CD4-positive, CD25-positive, alpha-beta regulatory T cell (primary cell): ENCODE data around the gene DCAF8L2. TPM values are rescaled to one million over a fixed set of nuclear protein-coding genes. Genes with fewer than 3 reads are reported as not detected.

Experiments
- ATAC-seq, 2 donors: fragments of 150-1000 bp; cut with Tn5 transposase; one replicate each; pipeline ENCODE4 v1.10.0; 2021; ENCODE audit warnings: low read depth in 2 of 2, moderate number of reproducible peaks in 2 of 2, moderate library complexity in 1 of 2
- DNase-seq, 3 donors: peaks; one replicate each; pipeline versions ENCODE4 v3.0.0 to v3.0.0-alpha.2; 2012 to 2022; ENCODE audit warnings: mixed read lengths in 1 of 3
- H3K27ac ChIP-seq: one replicate; pipeline ENCODE4 v1.7.0; 2013; ENCODE audit warnings: mild to moderate bottlenecking, low read length; ENCODE audit not compliant: insufficient read depth, poor library complexity, severe bottlenecking
- H3K27me3 ChIP-seq: one replicate; pipeline ENCODE4 v1.7.0; 2013; ENCODE audit warnings: low read length; ENCODE audit not compliant: control insufficient read depth, insufficient read depth
- H3K36me3 ChIP-seq: one replicate; pipeline ENCODE4 v1.7.0; 2013; ENCODE audit warnings: mild to moderate bottlenecking, low read length, moderate library complexity; ENCODE audit not compliant: control insufficient read depth, insufficient read depth
- H3K4me1 ChIP-seq: 2 replicates; pipeline ENCODE4 v1.7.0; 2013; ENCODE audit warnings: mild to moderate bottlenecking, low read length; ENCODE audit not compliant: insufficient read depth, control insufficient read depth, poor library complexity, severe bottlenecking
- H3K4me3 ChIP-seq: one replicate; pipeline ENCODE4 v1.7.0; 2013; ENCODE audit warnings: low read depth, mild to moderate bottlenecking, low read length, moderate library complexity
- H3K9me3 ChIP-seq, 2 experiments: 1 replicate in 1 of 2; 2 replicates in 1 of 2; pipeline ENCODE4 v1.7.0; 2013; ENCODE audit warnings: low read length in 2 of 2, mild to moderate bottlenecking in 1 of 2, moderate library complexity in 1 of 2; ENCODE audit not compliant: control insufficient read depth in 2 of 2
- H3K27ac Mint-ChIP-seq, 3 donors: one replicate each; pipeline ENCODE4 v1.8.0; 2020 to 2022; ENCODE audit warnings: mild to moderate bottlenecking in 3 of 3, mixed read lengths in 3 of 3, moderate library complexity in 2 of 3
- H3K27me3 Mint-ChIP-seq: one replicate; pipeline ENCODE4 v1.8.0; 2022; ENCODE audit warnings: mild to moderate bottlenecking, mixed read lengths
- H3K36me3 Mint-ChIP-seq: one replicate; pipeline ENCODE4 v1.8.0; 2020; ENCODE audit warnings: mixed read lengths
- H3K4me1 Mint-ChIP-seq, 4 donors: one replicate each; pipeline ENCODE4 v1.8.0; 2020 to 2022; ENCODE audit warnings: mixed read lengths in 4 of 4, mild to moderate bottlenecking in 1 of 4
- H3K4me3 Mint-ChIP-seq, 4 donors: one replicate each; pipeline ENCODE4 v1.8.0; 2020 to 2022; ENCODE audit warnings: mild to moderate bottlenecking in 4 of 4, mixed read lengths in 4 of 4, moderate library complexity in 3 of 4
- H3K9me3 Mint-ChIP-seq, 7 donors: one replicate each; pipeline ENCODE4 v1.8.0; 2020 to 2022; ENCODE audit warnings: mixed read lengths in 7 of 7, mild to moderate bottlenecking in 3 of 7, moderate library complexity in 2 of 7
- polyA plus RNA-seq, 4 donors: library from polyadenylated mRNA; unstranded; fragments of 300-500 nt; fragmentation: Illumina TruSeq; gene quantifications; one replicate each; pipeline ENCODE4 v1.2.3, GENCODE V29; 2021
- total RNA-seq: library from RNA; stranded (reverse); gene quantifications from one replicate; pipeline ENCODE4 v1.2.3, GENCODE V29; 2022

DCAF8L2 gene
- total and polyA plus RNA-seq, 5 donors from 2014 or later = not detected

DNA sequence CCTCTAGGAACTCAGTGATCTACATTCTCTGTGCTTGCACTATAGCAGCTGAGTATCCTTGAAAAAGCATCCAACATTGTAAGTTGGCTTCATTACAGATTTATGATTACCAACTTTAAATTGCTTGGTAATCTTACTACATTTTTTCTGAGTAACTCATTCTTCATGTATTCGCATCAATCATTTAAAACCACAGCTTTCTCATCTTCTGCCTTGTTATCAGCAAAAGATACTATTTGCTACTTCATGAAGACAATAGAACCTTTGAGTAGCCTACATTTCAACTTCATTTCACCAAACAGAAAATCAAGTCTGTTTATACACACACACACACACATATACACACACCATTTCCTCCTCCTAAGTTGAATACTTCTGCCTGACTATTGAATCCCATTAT, 6.2 kb upstream of the DCAF8L2 start:
- no peak overlapping the region for H3K4me3 Mint-ChIP-seq
- ATAC-seq = no peak
- H3K27me3 Mint-ChIP-seq = no peaks in the 10 kb centered on the region

GRCh38 chrX:27591938-27592337, 1.8 kb downstream of the DCAF8L2 start:
- Mint-ChIP-seq H3K9me3 (peaks cover 0 to 6% (median 0%) of the 10 kb centered on the region in 7 donors), H3K27ac (no peak overlapping the region), H3K4me3 (no peak overlapping the region), H3K27me3 (no peaks in the 10 kb centered on the region), H3K4me1 (no peaks in the 10 kb centered on the region), H3K36me3 (no peaks in the 10 kb centered on the region)
- no peak for DNase-seq
- ATAC-seq = no peak
- H3K4me1 ChIP-seq = no peaks in the 10 kb centered on the region
- no peaks in the 10 kb centered on the region for H3K36me3 ChIP-seq
- no peaks in the 10 kb centered on the region for H3K9me3 ChIP-seq
- no peak overlapping the region for H3K27ac ChIP-seq
- no peak overlapping the region for H3K4me3 ChIP-seq
- no peaks in the 10 kb centered on the region for H3K27me3 ChIP-seq

More for the DNA sequence above, 6.2 kb upstream of the DCAF8L2 start:
- no peak for DNase-seq
- Histone ChIP-seq H3K4me3 (no peak overlapping the region), H3K4me1 (no peaks in the 10 kb centered on the region), H3K27me3 (no peaks in the 10 kb centered on the region), H3K9me3 (no peaks in the 10 kb centered on the region), H3K27ac (no peak overlapping the region), H3K36me3 (no peaks in the 10 kb centered on the region)
- H3K27ac Mint-ChIP-seq = no peak overlapping the region
- H3K36me3 Mint-ChIP-seq = no peaks in the 10 kb centered on the region
- no peaks in the 10 kb centered on the region for H3K4me1 Mint-ChIP-seq
- H3K9me3 Mint-ChIP-seq = peaks cover 0 to 9% (median 4%) of the 10 kb centered on the region in 7 donors

DNA sequence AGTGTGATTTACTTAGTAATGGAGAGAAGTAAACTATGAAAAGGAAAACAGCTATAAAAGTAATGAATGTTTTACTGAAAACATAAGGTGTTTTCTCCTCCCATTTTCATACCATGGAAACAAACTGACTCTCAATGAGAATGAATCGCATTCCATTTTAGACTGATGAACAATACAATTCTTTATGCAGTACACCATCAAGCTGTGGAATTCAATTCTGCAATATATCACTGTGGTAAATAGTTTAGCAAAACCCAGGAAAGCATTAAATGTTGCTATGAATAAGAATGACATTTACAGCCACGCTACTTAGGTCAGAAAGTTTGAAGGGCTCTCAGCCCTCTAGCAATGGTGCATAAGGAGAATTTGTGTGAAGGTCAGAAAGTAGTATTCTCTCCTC, 7.4 kb downstream of the DCAF8L2 start:
- Histone ChIP-seq H3K4me1 (no peaks in the 10 kb centered on the region), H3K27ac (no peak overlapping the region), H3K36me3 (no peaks in the 10 kb centered on the region), H3K27me3 (no peaks in the 10 kb centered on the region), H3K4me3 (no peak overlapping the region), H3K9me3 (no peaks in the 10 kb centered on the region)
- H3K4me3 Mint-ChIP-seq = no peak overlapping the region
- ATAC-seq (no peak), DNase-seq (no peak)
- no peaks in the 10 kb centered on the region for H3K36me3 Mint-ChIP-seq
- no peaks in the 10 kb centered on the region for H3K27me3 Mint-ChIP-seq
- H3K27ac Mint-ChIP-seq = no peak overlapping the region
- no peaks in the 10 kb centered on the region for H3K4me1 Mint-ChIP-seq
- H3K9me3 Mint-ChIP-seq = peaks cover 0 to 6% (median 0%) of the 10 kb centered on the region in 7 donors

- Mint-ChIP-seq H3K36me3 (no peaks in the 10 kb centered on the region), H3K27ac (no peak overlapping the region), H3K4me1 (no peaks in the 10 kb centered on the region), H3K27me3 (no peaks in the 10 kb centered on the region), H3K4me3 (no peak overlapping the region), H3K9me3 (peaks cover 0 to 4% (median 0%) of the 10 kb centered on the region in 7 donors)
- H3K9me3 ChIP-seq = no peaks in the 10 kb centered on the region
- DNase-seq = no peak
- H3K4me3 ChIP-seq = no peak overlapping the region
- H3K27me3 ChIP-seq = no peaks in the 10 kb centered on the region
- no peaks in the 10 kb centered on the region for H3K4me1 ChIP-seq
- no peak overlapping the region for H3K27ac ChIP-seq
- no peaks in the 10 kb centered on the region for H3K36me3 ChIP-seq
- ATAC-seq = no peak
Observed at GRCh38 chrX:27598312-27598711, 8.2 kb downstream of the DCAF8L2 start.

DNA sequence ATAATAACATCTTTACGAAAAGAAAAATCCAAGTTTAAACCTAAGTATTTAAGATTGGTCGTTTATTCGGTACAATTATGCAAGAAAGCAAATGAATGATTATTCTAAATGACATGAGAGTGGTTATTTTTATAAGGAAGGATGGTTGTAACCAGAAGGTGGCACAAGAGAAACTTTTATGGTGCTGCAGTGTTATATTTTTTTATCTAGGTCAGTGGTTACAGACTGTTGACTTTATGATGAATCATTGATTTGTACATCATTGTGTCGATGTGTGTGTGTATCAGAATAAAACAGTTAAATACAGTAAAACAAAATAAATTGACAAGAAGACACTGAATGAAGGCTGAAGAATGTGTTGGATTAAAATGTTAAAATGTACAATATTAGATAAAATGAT, 9.8 kb downstream of the DCAF8L2 start:
- no peaks in the 10 kb centered on the region for H3K4me1 ChIP-seq
- Mint-ChIP-seq H3K9me3 (peaks cover 0 to 2% (median 0%) of the 10 kb centered on the region in 7 donors), H3K27me3 (no peaks in the 10 kb centered on the region), H3K4me3 (no peak overlapping the region), H3K27ac (no peak overlapping the region), H3K4me1 (no peaks in the 10 kb centered on the region), H3K36me3 (no peaks in the 10 kb centered on the region)
- no peak for ATAC-seq
- H3K36me3 ChIP-seq = no peaks in the 10 kb centered on the region
- H3K27ac ChIP-seq = no peak overlapping the region
- H3K9me3 ChIP-seq = no peaks in the 10 kb centered on the region
- H3K4me3 ChIP-seq = no peak overlapping the region
- no peak for DNase-seq
- no peaks in the 10 kb centered on the region for H3K27me3 ChIP-seq

DNA sequence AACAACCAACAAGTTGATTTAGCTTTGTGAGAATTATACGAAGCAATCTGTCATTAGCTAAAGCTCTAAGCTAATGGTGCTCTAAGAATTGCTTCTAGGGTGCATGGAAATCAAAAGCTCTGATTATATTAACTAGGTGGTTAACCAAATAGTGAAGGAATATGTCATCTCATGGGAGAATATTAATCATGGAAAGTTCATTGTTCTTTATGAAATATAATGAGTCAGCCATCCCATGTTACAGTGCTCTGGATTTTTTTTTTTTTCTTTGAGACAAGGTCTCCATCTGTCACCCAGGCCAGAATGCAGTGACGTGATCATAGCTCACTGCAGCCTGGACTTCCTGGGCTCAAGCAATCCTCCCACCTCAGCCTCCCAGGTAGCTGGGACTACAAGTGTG, 10.5 kb downstream of the DCAF8L2 start:
- Histone ChIP-seq H3K9me3 (no peaks in the 10 kb centered on the region), H3K36me3 (no peaks in the 10 kb centered on the region), H3K27me3 (no peaks in the 10 kb centered on the region), H3K4me1 (no peaks in the 10 kb centered on the region), H3K4me3 (no peak overlapping the region), H3K27ac (no peak overlapping the region)
- Mint-ChIP-seq H3K4me1 (no peaks in the 10 kb centered on the region), H3K9me3 (no peaks in the 10 kb centered on the region), H3K27me3 (no peaks in the 10 kb centered on the region), H3K27ac (no peak overlapping the region), H3K4me3 (no peak overlapping the region), H3K36me3 (no peaks in the 10 kb centered on the region)
- no peak for DNase-seq
- no peak for ATAC-seq

DNA sequence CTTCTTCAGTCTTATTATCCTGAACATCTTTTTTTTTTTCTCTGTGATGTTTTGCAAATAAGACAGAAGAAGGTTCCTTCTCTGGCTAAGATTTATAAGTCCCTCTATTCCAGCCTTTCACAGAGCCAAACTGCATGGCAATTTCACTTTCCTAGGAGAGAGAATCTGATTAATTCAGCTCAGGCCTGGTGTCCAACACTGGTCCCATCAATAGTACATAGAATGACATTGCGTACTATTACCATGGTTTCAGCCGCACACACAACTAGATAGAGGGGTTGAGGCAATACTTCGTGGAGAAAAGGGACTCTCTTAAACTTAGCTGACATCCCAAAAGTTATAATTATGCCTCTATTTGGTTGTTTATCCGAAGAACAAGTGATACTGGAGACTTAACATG, 18.5 kb downstream of the DCAF8L2 start:
- no peaks in the 10 kb centered on the region for H3K36me3 ChIP-seq
- no peaks in the 10 kb centered on the region for H3K36me3 Mint-ChIP-seq
- H3K4me1 ChIP-seq = no peaks in the 10 kb centered on the region
- H3K9me3 ChIP-seq = no peaks in the 10 kb centered on the region
- ATAC-seq (no peak), DNase-seq (no peak)
- no peak overlapping the region for H3K27ac ChIP-seq
- no peak overlapping the region for H3K4me3 ChIP-seq
- H3K4me3 Mint-ChIP-seq = no peak overlapping the region
- no peak overlapping the region for H3K27ac Mint-ChIP-seq
- no peaks in the 10 kb centered on the region for H3K4me1 Mint-ChIP-seq
- H3K27me3 ChIP-seq = no peaks in the 10 kb centered on the region
- peaks cover 0 to 8% (median 3%) of the 10 kb centered on the region in 7 donors for H3K9me3 Mint-ChIP-seq
- no peaks in the 10 kb centered on the region for H3K27me3 Mint-ChIP-seq

GRCh38 chrX:27619459-27619858, 29.3 kb downstream of the DCAF8L2 start:
- Mint-ChIP-seq H3K36me3 (no peaks in the 10 kb centered on the region), H3K4me3 (no peak overlapping the region), H3K27ac (no peak overlapping the region), H3K4me1 (no peaks in the 10 kb centered on the region), H3K27me3 (no peaks in the 10 kb centered on the region), H3K9me3 (peaks cover 0 to 3% (median 0%) of the 10 kb centered on the region in 7 donors)
- Histone ChIP-seq H3K27ac (no peak overlapping the region), H3K36me3 (no peaks in the 10 kb centered on the region), H3K27me3 (no peaks in the 10 kb centered on the region), H3K4me3 (no peak overlapping the region), H3K4me1 (no peaks in the 10 kb centered on the region), H3K9me3 (no peaks in the 10 kb centered on the region)
- DNase-seq (no peak), ATAC-seq (no peak)
